Uterus (tissue), 2 donors: ENCODE measurements around the gene EIF4B.

Experiments used
- CTCF ChIP-seq, 4 experiments: fragments of 200-600 bp in 2 of 4; fragments of 450-650 bp in 2 of 4; sonication (generic) in 2 of 4; IDR thresholded peaks; one replicate each; pipeline ENCODE4 v1.5.1; 2016 to 2019; ENCODE audit warnings: antibody characterized with exemption in 4 of 4, mild to moderate bottlenecking in 2 of 4, moderate library complexity in 1 of 4
- POLR2A ChIP-seq, 2 donors: fragments of 450-650 bp; IDR thresholded peaks; one replicate each; pipeline ENCODE4 v1.6.1; 2016; ENCODE audit warnings: antibody characterized with exemption in 2 of 2, mild to moderate bottlenecking in 1 of 2, moderate library complexity in 1 of 2

DNA sequence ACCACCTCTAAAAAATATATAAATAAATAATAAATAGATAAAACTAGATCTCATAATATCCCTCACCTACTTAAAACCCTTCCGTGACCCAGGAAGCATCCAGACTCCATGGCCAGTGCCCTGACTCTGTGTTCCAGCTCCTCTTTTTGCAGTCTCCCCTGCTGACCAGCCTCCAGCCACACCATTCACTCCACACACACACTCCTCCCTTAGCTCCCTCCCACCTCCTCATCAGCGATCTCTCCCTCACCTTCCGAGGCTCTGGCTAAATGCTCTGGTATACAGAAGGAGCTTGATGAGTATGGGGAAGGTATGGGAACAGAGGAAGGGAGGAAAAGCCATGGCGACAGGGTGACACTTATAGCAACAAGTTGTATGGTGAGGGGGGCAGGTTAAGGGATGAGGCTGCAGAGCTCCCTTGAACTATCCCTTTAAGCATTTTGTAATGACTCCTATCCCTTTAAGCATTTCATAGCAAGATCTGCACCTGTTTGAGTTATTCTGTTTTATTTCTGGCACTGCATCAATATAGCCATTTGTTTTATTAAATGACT is 26.1 kb upstream of the EIF4B start:
- no peak for TF ChIP-seq POLR2A (IDR thresholded peaks at IDR 0.05)
- TF ChIP-seq CTCF (IDR thresholded peaks at IDR 0.05) = no peak
